GM10266 (cell line): Measurements from ENCODE around the gene RAB4B.

Experiments
- DNase-seq: peaks from one replicate; pipeline ENCODE4 v3.0.0; 2012; ENCODE audit errors: extremely low spot score
- CTCF ChIP-seq: IDR thresholded peaks from 2 replicates; pipeline ENCODE4 v1.5.1; 2012; ENCODE audit warnings: mild to moderate bottlenecking, low read depth; ENCODE audit not compliant: control insufficient read depth, insufficient read depth; ENCODE audit errors: missing control alignments

Gene RAB4B

GRCh38 chr19:40798683-40799557 lies 20.9 kb downstream of the RAB4B start, which contains the start of gene EGLN2:
TSS of gene EGLN2 (plus strand) at chr19:40799191. CDS start at chr19:40800573, 1,382 bp downstream.
- DNase-seq: peak; percentile 99
- TF ChIP-seq CTCF: no peak

- TF ChIP-seq CTCF: no peak
- DNase-seq: peak; percentile 74
These were observed 21.7 kb downstream of the RAB4B start for GRCh38 chr19:40799558-40800338.

GRCh38 chr19:40800339-40800996 lies 22.4 kb downstream of the RAB4B start:
- DNase-seq: no peak
- no peak for TF ChIP-seq CTCF

- DNase-seq: no peak
- TF ChIP-seq CTCF: no peak
These were observed 22.9 kb downstream of the RAB4B start for GRCh38 chr19:40800997-40801377.

GRCh38 chr19:40801426-40802299 lies 23.6 kb downstream of the RAB4B start:
- DNase-seq: no peak
- no peak for TF ChIP-seq CTCF

- DNase-seq: no peak
- no peak for TF ChIP-seq CTCF
These were observed 24.5 kb downstream of the RAB4B start for GRCh38 chr19:40802300-40803169.
